ENCODE results near the gene KIF5A. TPM values are rescaled to one million over a fixed set of nuclear protein-coding genes. Genes with fewer than 3 reads are reported as not detected.
A peak's percentile ranks its signal among the peaks of the same experiment; 100 is the strongest.

Gene KIF5A
- total RNA-seq, 1 experiment from 2014 or later, result 0.05 TPM

- no peaks in the 10 kb centered on the region for H3K36me3 ChIP-seq (ENCODE audit: control insufficient read depth, insufficient read depth, low read length)
- Mint-ChIP-seq H3K9me3 (ENCODE audit: unreplicated experiment) (no peaks in the 10 kb centered on the region), H3K27ac (ENCODE audit: unreplicated experiment) (no peak overlapping the region), H3K4me3 (ENCODE audit: unreplicated experiment) (peak overlapping the region; percentile 75), H3K36me3 (ENCODE audit: insufficient read depth, unreplicated experiment) (no peaks in the 10 kb centered on the region), H3K27me3 (ENCODE audit: insufficient read depth, unreplicated experiment) (peaks cover 26% of the 10 kb centered on the region), H3K4me1 (ENCODE audit: low read depth, unreplicated experiment) (peaks cover 7% of the 10 kb centered on the region)
- no peaks in the 10 kb centered on the region; the same call in 1 of the 2 replicates for H3K4me1 ChIP-seq
- ChIA-PET CTCF (interaction anchor here (0.7 to 1.5 kb wide), 3 partner anchors 10 to 63 kb away, joined by 3 to 16 read pairs (median 4); partner anchors contain the start of gene B4GALNT1), POLR2A (interaction anchor here (0.6 kb wide), 1 partner anchor 17 kb away, joined by 3 read pairs; no protein-coding TSS in a partner anchor)
- intact Hi-C loops (cut with micrococcal nuclease; ENCODE audit: unreplicated experiment), result loop anchor here (5.0 kb wide), 1 partner anchor 100 kb away; the partner anchor contains the start of genes DDIT3 and MBD6
- no peaks in the 10 kb centered on the region for H3K9me3 ChIP-seq
- no peak for DNase-seq
- no peak overlapping the region for H3K4me3 ChIP-seq (ENCODE audit: low read depth, low read length)
- no peak for TF ChIP-seq CTCF (IDR thresholded peaks at IDR 0.05; ENCODE audit: insufficient read depth in 1 of 2, low read depth in 1 of 2, low read length in 1 of 2, severe bottlenecking in 1 of 2, unreplicated experiment in 1 of 2)
- BruUV-seq (replicated peaks), result no TSS peak
- H3K27me3 ChIP-seq (replicated peaks; ENCODE audit: control insufficient read depth, insufficient read depth, low read length), result peaks cover 4% of the 10 kb centered on the region
Observed at GRCh38 chr12:57622293-57623245, 72.7 kb downstream of the KIF5A start.

GRCh38 chr12:57623385-57623784 lies 73.5 kb downstream of the KIF5A start:
- Histone ChIP-seq H3K36me3 (ENCODE audit: control insufficient read depth, insufficient read depth, low read length) (no peaks in the 10 kb centered on the region), H3K4me3 (ENCODE audit: low read depth, low read length) (no peak overlapping the region), H3K4me1 (no peaks in the 10 kb centered on the region; the same call in 1 of the 2 replicates), H3K27me3 (replicated peaks; ENCODE audit: control insufficient read depth, insufficient read depth, low read length) (peaks cover 4% of the 10 kb centered on the region), H3K9me3 (no peaks in the 10 kb centered on the region)
- Mint-ChIP-seq H3K36me3 (ENCODE audit: insufficient read depth, unreplicated experiment) (no peaks in the 10 kb centered on the region), H3K27ac (ENCODE audit: unreplicated experiment) (no peak overlapping the region), H3K27me3 (ENCODE audit: insufficient read depth, unreplicated experiment) (peaks cover 26% of the 10 kb centered on the region), H3K4me3 (ENCODE audit: unreplicated experiment) (no peak overlapping the region), H3K9me3 (ENCODE audit: unreplicated experiment) (no peaks in the 10 kb centered on the region), H3K4me1 (ENCODE audit: low read depth, unreplicated experiment) (peaks cover 7% of the 10 kb centered on the region)
- BruUV-seq (replicated peaks), result no TSS peak
- no peak for TF ChIP-seq CTCF (IDR thresholded peaks at IDR 0.05; ENCODE audit: insufficient read depth in 1 of 2, low read depth in 1 of 2, low read length in 1 of 2, severe bottlenecking in 1 of 2, unreplicated experiment in 1 of 2)
- intact Hi-C loops (cut with micrococcal nuclease; ENCODE audit: unreplicated experiment), result loop anchor here (5.0 kb wide), 1 partner anchor 101 kb away; the partner anchor contains the start of genes DDIT3 and MBD6
- DNase-seq, result no peak
- POLR2A ChIA-PET, result no interaction called here
- CTCF ChIA-PET, result interaction anchor here (1.5 to 1.6 kb wide), 2 partner anchors 40 kb away, joined by 5 to 16 read pairs; no protein-coding TSS in a partner anchor

GRCh38 chr12:57623811-57624390 lies 74.1 kb downstream of the KIF5A start:
- TF ChIP-seq CTCF (IDR thresholded peaks at IDR 0.05; ENCODE audit: insufficient read depth in 1 of 2, low read depth in 1 of 2, low read length in 1 of 2, severe bottlenecking in 1 of 2, unreplicated experiment in 1 of 2), result no peak
- Histone ChIP-seq H3K27me3 (replicated peaks; ENCODE audit: control insufficient read depth, insufficient read depth, low read length) (peaks cover 4% of the 10 kb centered on the region), H3K4me3 (ENCODE audit: low read depth, low read length) (no peak overlapping the region), H3K36me3 (ENCODE audit: control insufficient read depth, insufficient read depth, low read length) (no peaks in the 10 kb centered on the region), H3K9me3 (no peaks in the 10 kb centered on the region), H3K4me1 (no peaks in the 10 kb centered on the region; the same call in 1 of the 2 replicates)
- no peak overlapping the region for H3K27ac Mint-ChIP-seq (ENCODE audit: unreplicated experiment)
- no TSS peak for BruUV-seq (replicated peaks)
- H3K27me3 Mint-ChIP-seq (ENCODE audit: insufficient read depth, unreplicated experiment), result peaks cover 26% of the 10 kb centered on the region
- H3K9me3 Mint-ChIP-seq (ENCODE audit: unreplicated experiment), result no peaks in the 10 kb centered on the region
- ChIA-PET POLR2A (no interaction called here), CTCF (interaction anchor here (1.6 kb wide), 1 partner anchor 41 kb away, joined by 5 read pairs; no protein-coding TSS in a partner anchor)
- DNase-seq, result no peak
- no peak overlapping the region for H3K4me3 Mint-ChIP-seq (ENCODE audit: unreplicated experiment)
- intact Hi-C loops (cut with micrococcal nuclease; ENCODE audit: unreplicated experiment), result loop anchor here (5.0 kb wide), 1 partner anchor 102 kb away; the partner anchor contains the start of genes DDIT3 and MBD6
- no peaks in the 10 kb centered on the region for H3K36me3 Mint-ChIP-seq (ENCODE audit: insufficient read depth, unreplicated experiment)
- H3K4me1 Mint-ChIP-seq (ENCODE audit: low read depth, unreplicated experiment), result peaks cover 7% of the 10 kb centered on the region

All from Caco-2 (cell line).